Measurements from ENCODE around the gene GLRA2. TPM values are rescaled to one million over a fixed set of nuclear protein-coding genes. Genes with fewer than 3 reads are reported as not detected.
"Not testable (repeated sequence)": the region's sequence is repeated elsewhere in the genome, so short reads cannot be mapped to it uniquely, and the experiment has no call there.

The GLRA2 gene
- polyA plus RNA-seq, 3 donors from 2014 or later = not detected

- H3K4me1 Mint-ChIP-seq = no peaks in the 10 kb centered on the region
- no peak overlapping the region for H3K4me3 Mint-ChIP-seq
- H3K36me3 Mint-ChIP-seq = peaks cover 0 to 3% (median 0%) of the 10 kb centered on the region in 3 donors
- no peak overlapping the region for H3K27ac Mint-ChIP-seq
- DNase-seq = no peak
- peaks cover 2 to 5% (median 3%) of the 10 kb centered on the region in 3 donors for H3K27me3 Mint-ChIP-seq (ENCODE audit: low read depth in 3 of 3)
- H3K9me3 Mint-ChIP-seq = peaks cover 0 to 6% (median 0%) of the 10 kb centered on the region in 6 donors
Measured at GRCh38 chrX:14616836-14617235, 87.5 kb downstream of the GLRA2 start.

GRCh38 chrX:14618177-14618965, 89.0 kb downstream of the GLRA2 start:
- H3K4me1 Mint-ChIP-seq = no peaks in the 10 kb centered on the region
- H3K4me3 Mint-ChIP-seq = no peak overlapping the region
- H3K36me3 Mint-ChIP-seq = peaks cover 0 to 3% (median 0%) of the 10 kb centered on the region in 3 donors
- peaks cover 0 to 10% (median 0%) of the 10 kb centered on the region in 6 donors for H3K9me3 Mint-ChIP-seq
- no peak overlapping the region for H3K27ac Mint-ChIP-seq
- no peak for DNase-seq
- H3K27me3 Mint-ChIP-seq (ENCODE audit: low read depth in 3 of 3) = peaks cover 0 to 8% (median 5%) of the 10 kb centered on the region in 3 donors

- no peak for DNase-seq
- peaks cover 0 to 2% (median 0%) of the 10 kb centered on the region in 6 donors for H3K9me3 Mint-ChIP-seq
- H3K4me1 Mint-ChIP-seq = no peaks in the 10 kb centered on the region
- no peak overlapping the region for H3K27ac Mint-ChIP-seq
- H3K4me3 Mint-ChIP-seq = no peak overlapping the region
- peaks cover 0 to 3% (median 3%) of the 10 kb centered on the region in 3 donors for H3K27me3 Mint-ChIP-seq (ENCODE audit: low read depth in 3 of 3)
- no peaks in the 10 kb centered on the region for H3K36me3 Mint-ChIP-seq
Measured at GRCh38 chrX:14630733-14631132, 101.4 kb downstream of the GLRA2 start.

DNA sequence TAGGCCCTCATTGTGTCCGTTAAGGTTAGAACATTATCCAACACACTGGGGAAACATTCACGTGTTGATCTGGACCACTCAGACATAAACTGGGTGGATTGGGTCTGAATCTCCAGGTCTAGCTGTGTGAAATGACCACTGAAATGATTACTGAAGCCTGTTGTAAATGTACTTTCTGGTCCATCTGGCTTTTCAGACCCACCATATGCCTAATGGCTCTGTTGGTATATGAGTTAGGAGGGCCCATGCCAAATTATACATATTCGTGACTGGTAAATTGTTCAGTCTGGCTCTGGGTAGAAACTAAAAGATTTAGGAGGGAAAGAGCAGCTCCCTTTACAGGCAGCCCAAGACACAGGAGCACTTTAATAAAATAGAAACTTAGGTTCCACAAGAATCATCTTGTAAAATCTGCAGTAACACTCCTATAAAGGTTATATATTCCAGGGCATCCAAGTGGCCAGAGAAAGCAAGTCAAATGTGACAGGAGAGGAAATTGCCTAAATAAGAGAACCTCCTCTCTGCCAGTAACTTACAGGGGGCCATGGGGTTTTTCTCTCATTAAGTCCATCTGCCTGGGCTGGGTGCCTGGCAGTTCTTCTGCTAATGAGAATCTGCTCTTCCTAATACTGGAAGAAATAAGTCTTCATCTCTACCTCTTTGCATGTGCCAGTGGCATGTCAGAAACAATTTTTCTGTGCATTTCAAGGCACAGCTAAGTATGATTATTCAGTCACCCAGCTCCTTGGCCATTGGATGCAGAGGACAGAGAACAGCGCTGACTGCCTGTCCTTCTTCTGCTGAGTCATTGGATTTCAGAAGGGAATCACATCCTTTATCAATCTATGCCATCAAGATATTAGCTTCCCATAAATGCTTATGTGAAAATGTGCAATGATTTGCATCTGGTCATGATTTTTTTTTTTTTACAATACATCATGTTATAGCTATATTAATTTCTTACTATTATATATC, 112.6 kb downstream of the GLRA2 start:
- H3K36me3 Mint-ChIP-seq = no peaks in the 10 kb centered on the region
- no peak overlapping the region for H3K27ac Mint-ChIP-seq
- DNase-seq = no peak

DNA sequence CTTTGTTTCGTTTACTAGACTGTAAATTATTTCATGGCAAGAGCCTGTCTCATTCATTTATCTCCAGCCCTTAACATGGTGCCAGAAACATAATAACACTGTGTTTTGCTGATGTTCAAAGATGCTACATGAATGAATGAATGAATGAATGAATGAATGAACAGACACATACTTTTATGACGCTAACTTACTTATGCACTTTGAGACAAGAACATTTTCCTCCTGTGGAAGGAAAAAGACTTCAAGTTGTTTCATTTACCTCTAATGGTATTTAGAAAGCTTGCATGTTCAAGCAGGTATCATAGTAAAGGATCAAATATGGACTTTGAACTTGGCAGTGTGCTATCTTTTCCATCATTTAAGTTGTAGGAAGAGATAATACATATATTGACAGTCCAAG, 131.6 kb downstream of the GLRA2 start:
- Mint-ChIP-seq H3K9me3 (peaks cover 0 to 5% (median 0%) of the 10 kb centered on the region in 6 donors), H3K36me3 (no peaks in the 10 kb centered on the region), H3K27ac (no peak overlapping the region), H3K4me1 (no peaks in the 10 kb centered on the region), H3K4me3 (no peak overlapping the region), H3K27me3 (ENCODE audit: low read depth in 3 of 3) (peaks cover 0 to 14% (median 2%) of the 10 kb centered on the region in 3 donors)
- no peak for DNase-seq

More for the DNA sequence above, 112.6 kb downstream of the GLRA2 start:
- H3K4me3 Mint-ChIP-seq = no peak overlapping the region
- no peaks in the 10 kb centered on the region for H3K9me3 Mint-ChIP-seq
- no peaks in the 10 kb centered on the region for H3K4me1 Mint-ChIP-seq
- peaks cover 0 to 6% (median 2%) of the 10 kb centered on the region in 3 donors for H3K27me3 Mint-ChIP-seq (ENCODE audit: low read depth in 3 of 3)

- Mint-ChIP-seq H3K4me3 (no peak overlapping the region), H3K36me3 (no peaks in the 10 kb centered on the region), H3K9me3 (peaks cover 0 to 4% (median 0%) of the 10 kb centered on the region in 6 donors), H3K4me1 (no peaks in the 10 kb centered on the region), H3K27me3 (ENCODE audit: low read depth in 3 of 3) (peaks cover 1 to 8% (median 2%) of the 10 kb centered on the region in 3 donors), H3K27ac (no peak overlapping the region)
- no peak for DNase-seq
Measured at GRCh38 chrX:14670819-14671218, 141.5 kb downstream of the GLRA2 start.

DNA sequence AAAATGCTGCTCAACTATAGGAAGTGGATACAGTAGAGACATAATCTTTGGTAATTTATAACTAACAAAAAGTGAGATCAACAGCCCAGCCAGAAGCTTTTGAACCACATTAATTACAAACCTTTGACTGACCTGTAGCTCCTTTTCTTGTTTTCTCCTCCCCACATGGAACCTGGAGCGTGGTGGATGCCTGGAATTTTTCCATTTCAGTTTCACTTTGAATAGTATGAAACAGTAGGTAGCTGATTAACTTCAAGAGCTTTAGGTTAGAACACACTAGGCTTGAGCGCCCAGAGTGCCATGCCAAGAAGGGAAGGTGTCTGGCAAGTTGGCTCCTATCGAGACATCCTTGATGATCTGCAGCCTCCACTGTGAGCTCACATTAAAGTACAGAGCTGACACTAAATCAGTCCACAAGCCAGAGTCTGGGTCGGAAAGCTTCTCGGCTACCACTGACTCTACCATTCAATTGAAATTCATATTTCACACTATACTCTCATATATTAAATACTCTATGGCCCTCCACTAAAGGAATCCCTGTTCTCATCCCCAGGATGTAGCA, 143.4 kb downstream of the GLRA2 start:
- Mint-ChIP-seq H3K4me1 (no peaks in the 10 kb centered on the region), H3K27me3 (ENCODE audit: low read depth in 3 of 3) (peaks cover 1 to 8% (median 2%) of the 10 kb centered on the region in 3 donors), H3K4me3 (no peak overlapping the region), H3K36me3 (no peaks in the 10 kb centered on the region), H3K9me3 (peaks cover 0 to 4% (median 0%) of the 10 kb centered on the region in 6 donors), H3K27ac (no peak overlapping the region)
- DNase-seq = no peak

- H3K9me3 Mint-ChIP-seq = peaks cover 0 to 4% (median 0%) of the 10 kb centered on the region in 6 donors
- no peaks in the 10 kb centered on the region for H3K4me1 Mint-ChIP-seq
- H3K27ac Mint-ChIP-seq = no peak overlapping the region
- no peaks in the 10 kb centered on the region for H3K36me3 Mint-ChIP-seq
- no peak for DNase-seq
- H3K27me3 Mint-ChIP-seq (ENCODE audit: low read depth in 3 of 3) = peaks cover 1 to 8% (median 2%) of the 10 kb centered on the region in 3 donors
- H3K4me3 Mint-ChIP-seq = no peak overlapping the region
Measured at GRCh38 chrX:14673236-14673635, 143.9 kb downstream of the GLRA2 start.

- no peak overlapping the region for H3K4me3 Mint-ChIP-seq
- H3K27ac Mint-ChIP-seq = no peak overlapping the region
- peaks cover 0 to 4% (median 2%) of the 10 kb centered on the region in 3 donors for H3K27me3 Mint-ChIP-seq (ENCODE audit: low read depth in 3 of 3)
Measured at GRCh38 chrX:14673764-14674163, 144.4 kb downstream of the GLRA2 start.

GRCh38 chrX:14675500-14675899, 146.2 kb downstream of the GLRA2 start:
- H3K27me3 Mint-ChIP-seq (ENCODE audit: low read depth in 3 of 3) = peaks cover 0 to 4% (median 0%) of the 10 kb centered on the region in 3 donors
- no peak overlapping the region for H3K27ac Mint-ChIP-seq
- no peaks in the 10 kb centered on the region for H3K4me1 Mint-ChIP-seq

More at GRCh38 chrX:14673764-14674163, 144.4 kb downstream of the GLRA2 start:
- DNase-seq = no peak
- no peaks in the 10 kb centered on the region for H3K36me3 Mint-ChIP-seq
- peaks cover 0 to 4% (median 0%) of the 10 kb centered on the region in 6 donors for H3K9me3 Mint-ChIP-seq
- no peaks in the 10 kb centered on the region for H3K4me1 Mint-ChIP-seq

GRCh38 chrX:14676431-14676830, 147.1 kb downstream of the GLRA2 start:
- no peak for DNase-seq
- no peaks in the 10 kb centered on the region for H3K4me1 Mint-ChIP-seq

More at GRCh38 chrX:14675500-14675899, 146.2 kb downstream of the GLRA2 start:
- Mint-ChIP-seq H3K9me3 (peaks cover 0 to 4% (median 0%) of the 10 kb centered on the region in 6 donors), H3K36me3 (no peaks in the 10 kb centered on the region), H3K4me3 (no peak overlapping the region)
- DNase-seq = no peak

GRCh38 chrX:14688331-14688730, 159.0 kb downstream of the GLRA2 start:
- not testable (repeated sequence) for H3K4me1 Mint-ChIP-seq; H3K4me3 Mint-ChIP-seq; H3K27me3 Mint-ChIP-seq (ENCODE audit: low read depth in 3 of 3); H3K9me3 Mint-ChIP-seq; DNase-seq; H3K27ac Mint-ChIP-seq; H3K36me3 Mint-ChIP-seq

More at GRCh38 chrX:14676431-14676830, 147.1 kb downstream of the GLRA2 start:
- H3K4me3 Mint-ChIP-seq = no peak overlapping the region
- H3K27me3 Mint-ChIP-seq (ENCODE audit: low read depth in 3 of 3) = no peaks in the 10 kb centered on the region
- H3K9me3 Mint-ChIP-seq = peaks cover 0 to 6% (median 0%) of the 10 kb centered on the region in 6 donors
- no peak overlapping the region for H3K27ac Mint-ChIP-seq
- no peaks in the 10 kb centered on the region for H3K36me3 Mint-ChIP-seq

DNA sequence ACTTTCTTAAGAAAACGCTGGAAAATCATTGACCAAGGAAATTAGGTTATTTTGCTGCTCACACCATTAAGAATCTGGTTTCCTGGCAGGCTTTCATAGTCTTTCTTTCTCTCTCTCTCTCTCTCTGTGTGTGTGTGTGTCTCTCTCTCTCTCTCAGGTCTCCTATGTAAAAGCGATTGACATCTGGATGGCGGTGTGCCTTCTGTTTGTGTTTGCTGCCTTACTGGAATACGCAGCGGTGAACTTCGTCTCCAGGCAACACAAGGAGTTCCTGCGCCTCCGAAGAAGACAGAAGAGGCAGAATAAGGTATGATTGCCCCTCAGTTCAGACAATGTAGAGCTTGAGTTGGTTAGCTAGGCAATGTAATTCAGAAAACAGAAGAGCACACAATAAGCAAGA, 161.2 kb downstream of the GLRA2 start:
- Mint-ChIP-seq H3K27me3 (ENCODE audit: low read depth in 3 of 3) (peaks cover 0 to 2% (median 0%) of the 10 kb centered on the region in 3 donors), H3K9me3 (peaks cover 0 to 6% (median 1%) of the 10 kb centered on the region in 6 donors), H3K36me3 (no peaks in the 10 kb centered on the region), H3K27ac (no peak overlapping the region), H3K4me3 (no peak overlapping the region), H3K4me1 (no peaks in the 10 kb centered on the region)
- DNase-seq = no peak
